GM12878 (cell line): Measurements from ENCODE around the gene SLC9A3. TPM values are rescaled to one million over a fixed set of nuclear protein-coding genes. Genes with fewer than 3 reads are reported as not detected.

Experiments used
- ATAC-seq: fragments of 200-7000 bp; cut with Tn5 transposase; 3 replicates; pipeline ENCODE4 v1.9.1; 2020; ENCODE audit warnings: mild to moderate bottlenecking, moderate library complexity
- BruUV-seq: library from RNA; stranded (reverse); fragments of 400-500 nt; replicated peaks from 2 replicates; lab custom pipeline; 2021; lab: Mats Ljungman, UMichigan
- CTCF ChIA-PET: fragments of 300-600 bp; sonication (Branson Sonifier 250); formaldehyde crosslinking; extraction: SDS; loops from one replicate; lab custom pipeline; 2021; ENCODE audit warnings: inconsistent platforms; lab: Yijun Ruan, JAX
- POLR2A ChIA-PET: fragments of 350-600 bp; formaldehyde crosslinking; extraction: SDS; loops from one replicate; lab custom pipeline; 2021; ENCODE audit warnings: inconsistent platforms; lab: Charles Lee
- RAD21 ChIA-PET: fragments of 300-600 bp; sonication (Branson Sonifier 250); formaldehyde crosslinking; loops from one replicate; lab custom pipeline; 2023; ENCODE audit warnings: antibody characterized with exemption; ENCODE audit not compliant: unreplicated experiment; lab: Charles Lee
- SMC1A ChIA-PET: fragments of 300-600 bp; sonication (Branson Sonifier 250); formaldehyde crosslinking; loops from one replicate; lab custom pipeline; 2023; ENCODE audit not compliant: unreplicated experiment, uncharacterized antibody; lab: Charles Lee
- DNase-seq: peaks from one replicate; pipeline ENCODE4 v3.0.0-alpha.2; 2011; ENCODE audit warnings: low read depth, low spot score
- FAIRE-seq: peaks from 3 replicates; lab custom pipeline; 2011; peaks lifted over from hg19 to GRCh38; lab: Jason Lieb, UNC
- H2AFZ ChIP-seq: 2 replicates; pipeline ENCODE4 v1.6.0; 2011; ENCODE audit warnings: low read depth, low read length, control low read depth; ENCODE audit not compliant: control insufficient read depth
- H3K27ac ChIP-seq: 2 replicates; pipeline ENCODE4 v1.5.1; 2011; ENCODE audit warnings: control low read depth; ENCODE audit not compliant: control insufficient read depth, insufficient read depth
- H3K27me3 ChIP-seq, 2 experiments: replicated peaks in 1 of 2; 2 replicates each; pipeline versions ENCODE4 v1.6.0 to v1.6.1; 2011; ENCODE audit warnings: low read length in 1 of 2; ENCODE audit not compliant: control insufficient read depth in 2 of 2, insufficient read depth in 2 of 2
- H3K36me3 ChIP-seq, 2 experiments: 2 replicates each; pipeline ENCODE4 v1.5.1; 2011; ENCODE audit warnings: low read length in 1 of 2; ENCODE audit not compliant: control insufficient read depth in 2 of 2, insufficient read depth in 2 of 2
- H3K4me1 ChIP-seq: 2 replicates; pipeline ENCODE4 v1.6.1; 2011; ENCODE audit warnings: mild to moderate bottlenecking, low read length, moderate library complexity, mixed read lengths; ENCODE audit not compliant: control insufficient read depth, insufficient read depth
- H3K4me2 ChIP-seq: 2 replicates; pipeline ENCODE4 v1.6.0; 2011; ENCODE audit warnings: control low read depth; ENCODE audit not compliant: control insufficient read depth, insufficient read depth
- H3K4me3 ChIP-seq: fragments of 200-600 bp; sonication (generic); 2 replicates; pipeline ENCODE4 v1.5.1; 2016
- H3K79me2 ChIP-seq: 2 replicates; pipeline ENCODE4 v1.6.0; 2011; ENCODE audit warnings: low read length; ENCODE audit not compliant: control insufficient read depth, insufficient read depth
- H3K9ac ChIP-seq: 2 replicates; pipeline ENCODE4 v1.8.0; 2011; ENCODE audit warnings: low read length, control low read depth, mixed read lengths; ENCODE audit not compliant: control insufficient read depth, insufficient read depth
- H3K9me3 ChIP-seq: replicated peaks from 3 replicates; pipeline ENCODE4 v1.5.1; 2011; ENCODE audit warnings: mild to moderate bottlenecking, low read length; ENCODE audit not compliant: control insufficient read depth, insufficient read depth
- H4K20me1 ChIP-seq: 2 replicates; pipeline ENCODE4 v1.6.0; 2011; ENCODE audit not compliant: control insufficient read depth, insufficient read depth
- CBX3 ChIP-seq: fragments of 200-600 bp; sonication (generic); IDR thresholded peaks from 2 replicates; pipeline ENCODE4 v1.6.1; 2016; ENCODE audit warnings: low read depth, borderline replicate concordance
- EED ChIP-seq: sonication (generic); IDR thresholded peaks from 2 replicates; pipeline ENCODE4 v1.6.1; 2016; ENCODE audit warnings: antibody characterized with exemption, low read depth
- EGR1 ChIP-seq, 2 experiments: IDR thresholded peaks; 1 replicate in 1 of 2; 2 replicates in 1 of 2; pipeline ENCODE4 v1.6.1; 2011 to 2012; ENCODE audit warnings: low read depth in 2 of 2, low read length in 2 of 2, borderline replicate concordance in 1 of 2, mild to moderate bottlenecking in 1 of 2, moderate library complexity in 1 of 2
- FOS ChIP-seq: IDR thresholded peaks from 3 replicates; pipeline ENCODE4 v1.6.1; 2011; ENCODE audit warnings: borderline replicate concordance; ENCODE audit not compliant: insufficient read length; ENCODE audit errors: extremely low read depth
- LARP7 ChIP-seq: fragments of 450-650 bp; IDR thresholded peaks from 2 replicates; pipeline ENCODE4 v1.6.1; 2017; ENCODE audit warnings: mild to moderate bottlenecking
- NFYB ChIP-seq: IDR thresholded peaks from 2 replicates; pipeline ENCODE4 v1.6.1; 2011; ENCODE audit warnings: low read depth, mild to moderate bottlenecking, low read length, improper control_type of control experiment, moderate library complexity; ENCODE audit not compliant: insufficient read depth
- PAX8 ChIP-seq: fragments of 450-650 bp; IDR thresholded peaks from 2 replicates; pipeline ENCODE4 v1.6.1; 2017; ENCODE audit warnings: mild to moderate bottlenecking, moderate library complexity
- POLR2AphosphoS2 ChIP-seq: IDR thresholded peaks from 2 replicates; pipeline ENCODE4 v1.6.1; 2011; ENCODE audit warnings: low read depth, mild to moderate bottlenecking, low read length, improper control_type of control experiment, moderate library complexity
- POU2F2 ChIP-seq: IDR thresholded peaks from 3 replicates; pipeline ENCODE4 v1.6.1; 2011; ENCODE audit warnings: low read depth, mild to moderate bottlenecking, low read length, borderline replicate concordance
- RCOR1 ChIP-seq: conservative IDR thresholded peaks from 2 replicates; pipeline ENCODE4 v1.6.1; 2012; ENCODE audit warnings: low read depth, low read length, improper control_type of control experiment
- SP1 ChIP-seq: IDR thresholded peaks from one replicate; pipeline ENCODE4 v1.6.1; 2011; ENCODE audit warnings: low read depth, low read length
- SRF ChIP-seq, 2 experiments: IDR thresholded peaks; 2 replicates each; pipeline ENCODE4 v1.6.1; 2011; ENCODE audit warnings: low read depth in 2 of 2, low read length in 2 of 2, mild to moderate bottlenecking in 1 of 2, moderate library complexity in 1 of 2
- STAT3 ChIP-seq: IDR thresholded peaks from 2 replicates; pipeline ENCODE4 v1.6.1; 2011; ENCODE audit warnings: low read depth, low read length, improper control_type of control experiment
- USF2 ChIP-seq: IDR thresholded peaks from 2 replicates; pipeline ENCODE4 v1.6.1; 2011; ENCODE audit warnings: low read depth, low read length, improper control_type of control experiment, borderline replicate concordance
- ZBTB40 ChIP-seq: fragments of 450-650 bp; IDR thresholded peaks from 2 replicates; pipeline ENCODE4 v1.6.1; 2016; ENCODE audit warnings: mild to moderate bottlenecking, moderate library complexity, borderline replicate concordance
- WGBS: methylation state at CpG from one replicate; pipeline ENCODE4 v1.1.6; 2016; ENCODE audit warnings: low lambda C conversion rate; ENCODE audit not compliant: insufficient replicate concordance, insufficient coverage; ENCODE audit errors: missing lambda C conversion rate; 5-methylcytosine and 5-hydroxymethylcytosine counted together
- in situ Hi-C: fragments of 300-500 bp; cut with MboI; formaldehyde crosslinking; loops from 9 replicates; pipeline ENCODE4 v1.14.3; 2018; ENCODE audit warnings: mixed read lengths
- intact Hi-C: fragments of 100-400 bp; cut with micrococcal nuclease; formaldehyde crosslinking; loops from one replicate; pipeline ENCODE4 v1.14.2; 2022; ENCODE audit not compliant: unreplicated experiment
- polyA plus RNA-seq, 11 experiments: library from polyadenylated mRNA; depleted of rRNA in 4 of 11; unstranded in 6 of 11; stranded (reverse) in 5 of 11; fragments of >200 nt; fragmentation: Nextera tagmentation in 4 of 11; fragmentation: Illumina TruSeq in 1 of 11; extraction: Ambion mirVana in 4 of 11; extraction: Trizol in 1 of 11; gene quantifications; 1 replicate in 1 of 11; 2 replicates in 10 of 11; pipeline versions ENCODE4 v1.2.1 to v1.2.3, GENCODE V29; 2011 to 2016; ENCODE audit warnings: inconsistent platforms in 2 of 11, missing spikeins in 2 of 11, low read depth in 1 of 11
- total RNA-seq, 4 experiments: library from RNA; depleted of rRNA in 3 of 4; stranded (reverse); fragments of >200 nt in 3 of 4; fragmentation: Illumina TruSeq in 1 of 4; extraction: Trizol in 1 of 4; gene quantifications; 2 replicates each; pipeline versions ENCODE4 v1.2.1 to v1.2.3, GENCODE V29; 2013 to 2021

The SLC9A3 gene
- total and polyA plus RNA-seq, 10 of the 15 experiments (the other 5 are each of a cell fraction or from before 2014, with no cell fraction given): 0.04 to 5.2 (median 2.3) TPM; not detected in 1

GRCh38 chr5:492314-492893 is 31.8 kb downstream of the SLC9A3 start:
- intact Hi-C loops (no loop called here), in situ Hi-C loops (no loop called here)
- ATAC-seq (no peak), FAIRE-seq (no peak), DNase-seq (no peak)
- Histone ChIP-seq H3K9ac (no peak overlapping the region), H3K4me3 (no peak overlapping the region), H3K9me3 (no peaks in the 10 kb centered on the region), H2AFZ (no peak overlapping the region), H4K20me1 (no peaks in the 10 kb centered on the region), H3K36me3 (no peaks in the 10 kb centered on the region), H3K27ac (no peak overlapping the region), H3K79me2 (no peaks in the 10 kb centered on the region), H3K27me3 (no peaks in the 10 kb centered on the region), H3K4me1 (no peaks in the 10 kb centered on the region), H3K4me2 (no peak overlapping the region)
- WGBS: 33% methylated on average over 15 of the region's 18 CpGs
- TF ChIP-seq SRF (IDR thresholded peaks at IDR 0.05; ENCODE audit: low read depth in 2 of 2, low read length in 2 of 2): no peak
- TF ChIP-seq LARP7: no peak
- TF ChIP-seq CBX3: no peak
- TF ChIP-seq POU2F2: no peak
- no peak for TF ChIP-seq POLR2AphosphoS2
- TF ChIP-seq STAT3: no peak
- TF ChIP-seq SP1: no peak
- CTCF ChIA-PET: no interaction called here
- RAD21 ChIA-PET: no interaction called here
- SMC1A ChIA-PET: no interaction called here
- POLR2A ChIA-PET: no interaction called here
- BruUV-seq: no TSS peak

GRCh38 chr5:491856-492155 is 32.4 kb downstream of the SLC9A3 start:
- Histone ChIP-seq H3K4me2 (no peak overlapping the region), H3K79me2 (no peaks in the 10 kb centered on the region), H3K9ac (no peak overlapping the region), H3K4me3 (no peak overlapping the region), H3K27ac (no peak overlapping the region), H3K4me1 (no peaks in the 10 kb centered on the region), H2AFZ (no peak overlapping the region), H3K36me3 (no peaks in the 10 kb centered on the region), H3K9me3 (no peaks in the 10 kb centered on the region), H3K27me3 (no peaks in the 10 kb centered on the region), H4K20me1 (no peaks in the 10 kb centered on the region)
- ATAC-seq: no peak
- ChIA-PET RAD21 (no interaction called here), POLR2A (no interaction called here), SMC1A (no interaction called here), CTCF (no interaction called here)
- no TSS peak for BruUV-seq
- intact Hi-C loops (no loop called here), in situ Hi-C loops (no loop called here)
- FAIRE-seq: no peak
- DNase-seq: no peak
- 80% methylated on average over 16 of the region's 19 CpGs for WGBS
- TF ChIP-seq USF2 (no peak), NFYB (no peak), ZBTB40 (no peak), EED (no peak), RCOR1 (no peak), FOS (no peak), EGR1 (IDR thresholded peaks at IDR 0.05; ENCODE audit: borderline replicate concordance in 1 of 2, low read depth in 2 of 2, low read length in 2 of 2) (no peak), PAX8 (no peak)
